HUDEP-2 (cell line): ENCODE data around the gene CACNA2D2.
A peak's percentile ranks its signal among the peaks of the same experiment; 100 is the strongest.

Experiments
- DNase-seq, 76 experiments: peaks; one replicate each; lab custom pipeline; 2025; ENCODE audit not compliant: unreplicated experiment in 76 of 76; lab: John Stamatoyannopoulos, UW

Gene CACNA2D2

GRCh38 chr3:50319894-50320625 is 183.4 kb downstream of the CACNA2D2 start:
- no peak for DNase-seq

GRCh38 chr3:50319181-50319893 is 184.1 kb downstream of the CACNA2D2 start:
- no peak for DNase-seq

DNA sequence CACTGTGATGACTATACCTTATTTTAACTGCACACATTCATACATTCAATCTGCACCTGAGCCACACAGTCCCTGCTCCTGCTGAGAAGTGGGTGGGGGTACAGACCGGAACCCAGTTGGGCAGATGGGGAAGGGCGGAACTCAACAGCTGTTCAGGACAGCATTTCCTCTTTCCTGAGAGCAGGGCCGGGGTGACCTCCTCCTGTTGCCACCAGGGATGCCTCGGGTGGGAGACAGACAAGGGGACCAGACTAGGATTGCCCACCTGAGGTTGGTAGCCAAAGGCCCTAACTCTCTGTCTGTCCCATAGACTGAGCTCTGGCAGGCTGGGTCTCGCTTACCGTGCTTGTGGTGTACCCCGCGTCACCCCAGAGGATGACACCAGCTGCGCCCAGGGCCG is 184.8 kb downstream of the CACNA2D2 start:
- no peak for DNase-seq

DNA sequence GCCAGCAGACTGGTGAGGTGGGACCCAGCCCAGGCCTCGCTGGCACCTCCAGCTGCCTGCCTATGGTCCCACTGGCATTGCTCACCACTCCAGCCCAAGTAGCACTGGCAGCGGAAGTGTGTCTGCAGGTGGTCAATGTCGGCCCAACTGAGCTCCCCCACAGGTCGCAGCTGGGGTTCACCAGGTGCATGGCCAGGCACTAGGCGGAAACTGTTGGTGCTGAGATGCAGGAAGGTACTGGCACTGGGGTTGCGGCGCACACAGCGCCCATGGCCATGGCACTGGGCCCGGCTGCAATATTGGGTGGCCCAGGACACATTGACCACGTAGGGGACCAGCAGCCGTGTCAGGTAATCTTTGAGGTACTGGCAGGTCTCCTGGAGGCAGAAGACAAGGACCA is 185.3 kb downstream of the CACNA2D2 start:
- DNase-seq: no peak

- no peak for DNase-seq
Observed at GRCh38 chr3:50317300-50317699, 186.1 kb downstream of the CACNA2D2 start.

- DNase-seq: peak in 28 of 76 experiments; percentile 13 to 63 (median 28)
Observed at GRCh38 chr3:50316657-50317242, 186.7 kb downstream of the CACNA2D2 start.

DNA sequence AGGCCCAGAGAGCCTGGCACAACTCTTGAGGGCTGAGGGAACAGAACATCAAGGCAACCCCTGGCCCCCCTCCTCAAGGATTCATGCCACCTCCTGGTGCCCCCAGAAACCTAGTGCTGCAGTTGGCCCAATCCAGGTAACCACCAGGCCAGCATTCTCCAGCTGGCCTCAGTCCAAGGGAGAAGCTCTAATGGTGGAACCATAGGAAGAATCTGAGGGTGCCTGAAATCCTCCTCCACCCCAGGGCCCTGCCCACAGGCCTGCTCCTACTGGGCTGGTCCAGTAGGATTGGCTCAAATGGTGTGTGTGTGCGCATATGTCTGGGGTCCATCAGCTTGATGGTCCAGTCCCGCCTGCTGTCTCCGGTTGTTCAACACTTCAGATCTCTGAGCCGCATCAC is 188.6 kb downstream of the CACNA2D2 start:
- no peak for DNase-seq

DNA sequence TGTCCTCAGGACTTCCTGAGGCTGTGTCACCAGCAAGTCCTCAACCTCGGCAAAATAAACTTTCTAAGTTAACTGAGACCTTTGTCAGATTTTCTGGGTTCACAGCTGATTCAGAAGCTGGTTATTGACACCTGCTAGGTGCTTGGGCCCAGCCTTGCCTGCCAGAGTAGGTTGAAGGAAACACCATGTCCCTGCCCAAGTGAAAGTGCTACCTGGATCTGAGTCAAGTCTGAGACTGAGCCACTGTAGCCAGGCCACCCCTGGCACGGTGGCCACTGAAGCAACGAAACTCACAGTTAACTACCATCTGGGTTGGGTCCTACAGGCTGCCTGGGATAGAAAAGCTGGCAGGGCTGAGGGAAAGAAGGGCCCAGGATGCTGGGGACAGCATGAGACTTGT is 189.1 kb downstream of the CACNA2D2 start:
- DNase-seq: no peak
